ENCODE results near the gene CIC.

CIC gene

GRCh38 chr19:42251572-42252358 is 17.3 kb upstream of the CIC start:
- DNase-seq (ENCODE audit: low read depth in 2 of 2): no peak
- TF ChIP-seq, protein P1, sequence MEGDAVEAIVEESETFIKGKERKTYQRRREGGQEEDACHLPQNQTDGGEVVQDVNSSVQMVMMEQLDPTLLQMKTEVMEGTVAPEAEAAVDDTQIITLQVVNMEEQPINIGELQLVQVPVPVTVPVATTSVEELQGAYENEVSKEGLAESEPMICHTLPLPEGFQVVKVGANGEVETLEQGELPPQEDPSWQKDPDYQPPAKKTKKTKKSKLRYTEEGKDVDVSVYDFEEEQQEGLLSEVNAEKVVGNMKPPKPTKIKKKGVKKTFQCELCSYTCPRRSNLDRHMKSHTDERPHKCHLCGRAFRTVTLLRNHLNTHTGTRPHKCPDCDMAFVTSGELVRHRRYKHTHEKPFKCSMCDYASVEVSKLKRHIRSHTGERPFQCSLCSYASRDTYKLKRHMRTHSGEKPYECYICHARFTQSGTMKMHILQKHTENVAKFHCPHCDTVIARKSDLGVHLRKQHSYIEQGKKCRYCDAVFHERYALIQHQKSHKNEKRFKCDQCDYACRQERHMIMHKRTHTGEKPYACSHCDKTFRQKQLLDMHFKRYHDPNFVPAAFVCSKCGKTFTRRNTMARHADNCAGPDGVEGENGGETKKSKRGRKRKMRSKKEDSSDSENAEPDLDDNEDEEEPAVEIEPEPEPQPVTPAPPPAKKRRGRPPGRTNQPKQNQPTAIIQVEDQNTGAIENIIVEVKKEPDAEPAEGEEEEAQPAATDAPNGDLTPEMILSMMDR (IDR thresholded peaks at IDR 0.05; ENCODE audit: low read depth, low read length): no peak
- peak overlapping the region; percentile 82 to 96 for H3K4me3 ChIP-seq (replicated peaks in 1 of 2; ENCODE audit: low read depth in 2 of 2, low read length in 2 of 2)

DNA sequence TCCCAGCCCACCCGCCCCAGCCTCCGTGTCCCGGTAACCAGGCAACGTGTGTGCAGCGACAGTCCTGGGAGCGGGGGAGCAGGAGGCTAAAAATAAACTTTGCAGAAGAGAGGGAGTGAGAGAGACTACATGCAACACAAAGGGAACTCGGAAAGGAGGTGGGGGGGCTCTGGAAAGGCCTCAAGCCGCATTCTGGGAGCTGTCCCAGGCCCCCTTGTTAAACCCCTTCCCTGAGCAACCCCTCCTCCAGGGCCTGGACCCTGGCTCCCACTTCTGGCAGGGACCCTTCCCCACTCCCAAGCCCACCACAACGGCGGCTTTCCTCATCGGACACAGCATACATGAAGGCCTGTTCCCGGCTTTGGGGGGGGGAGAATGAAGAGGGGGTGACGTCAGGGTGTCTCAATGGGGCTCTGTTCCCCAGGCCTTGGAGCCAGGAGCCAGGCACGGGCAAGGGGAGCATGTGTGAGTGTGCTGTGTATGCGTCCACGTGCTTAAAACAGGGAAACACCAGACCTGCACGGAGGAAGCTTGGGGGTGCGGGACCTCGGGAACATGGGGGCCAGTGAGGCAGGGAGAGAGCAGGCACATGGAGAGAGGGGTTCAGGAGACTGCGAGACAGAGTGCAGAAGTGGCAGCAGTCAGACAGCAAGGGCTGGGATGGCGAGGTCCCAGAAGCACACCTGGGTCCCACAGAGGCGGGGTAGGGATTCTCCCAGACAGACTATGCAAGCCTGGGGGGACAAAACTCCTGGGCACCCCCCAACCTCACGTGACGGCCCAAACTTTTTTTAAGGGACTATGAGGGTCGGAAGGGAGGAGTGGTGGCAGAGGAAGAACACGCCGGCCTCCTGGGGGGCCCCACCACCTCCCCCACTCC is 16.4 kb upstream of the CIC start:
- peak; percentile 50 to 66 for DNase-seq (ENCODE audit: low read depth in 2 of 2)
- TF ChIP-seq, protein P1 (IDR thresholded peaks at IDR 0.05; ENCODE audit: low read depth, low read length): no peak
- peak overlapping the region; percentile 82 to 96 for H3K4me3 ChIP-seq (replicated peaks in 1 of 2; ENCODE audit: low read depth in 2 of 2, low read length in 2 of 2)

GRCh38 chr19:42253245-42254088 is 15.6 kb upstream of the CIC start:
- peak in 1 of 2 donors; percentile 56 for DNase-seq (ENCODE audit: low read depth in 2 of 2)
- peak overlapping the region; percentile 96 to 100 for H3K4me3 ChIP-seq (replicated peaks in 1 of 2; ENCODE audit: low read depth in 2 of 2, low read length in 2 of 2)
- TF ChIP-seq, protein P1 (IDR thresholded peaks at IDR 0.05; ENCODE audit: low read depth, low read length): no peak

- TF ChIP-seq, protein P1 (IDR thresholded peaks at IDR 0.05; ENCODE audit: low read depth, low read length): no peak
- H3K4me3 ChIP-seq (replicated peaks in 1 of 2; ENCODE audit: low read depth in 2 of 2, low read length in 2 of 2): peak overlapping the region; percentile 96 to 100
- DNase-seq (ENCODE audit: low read depth in 2 of 2): peak; percentile 58
Measured at GRCh38 chr19:42254089-42254849, 14.8 kb upstream of the CIC start.

DNA sequence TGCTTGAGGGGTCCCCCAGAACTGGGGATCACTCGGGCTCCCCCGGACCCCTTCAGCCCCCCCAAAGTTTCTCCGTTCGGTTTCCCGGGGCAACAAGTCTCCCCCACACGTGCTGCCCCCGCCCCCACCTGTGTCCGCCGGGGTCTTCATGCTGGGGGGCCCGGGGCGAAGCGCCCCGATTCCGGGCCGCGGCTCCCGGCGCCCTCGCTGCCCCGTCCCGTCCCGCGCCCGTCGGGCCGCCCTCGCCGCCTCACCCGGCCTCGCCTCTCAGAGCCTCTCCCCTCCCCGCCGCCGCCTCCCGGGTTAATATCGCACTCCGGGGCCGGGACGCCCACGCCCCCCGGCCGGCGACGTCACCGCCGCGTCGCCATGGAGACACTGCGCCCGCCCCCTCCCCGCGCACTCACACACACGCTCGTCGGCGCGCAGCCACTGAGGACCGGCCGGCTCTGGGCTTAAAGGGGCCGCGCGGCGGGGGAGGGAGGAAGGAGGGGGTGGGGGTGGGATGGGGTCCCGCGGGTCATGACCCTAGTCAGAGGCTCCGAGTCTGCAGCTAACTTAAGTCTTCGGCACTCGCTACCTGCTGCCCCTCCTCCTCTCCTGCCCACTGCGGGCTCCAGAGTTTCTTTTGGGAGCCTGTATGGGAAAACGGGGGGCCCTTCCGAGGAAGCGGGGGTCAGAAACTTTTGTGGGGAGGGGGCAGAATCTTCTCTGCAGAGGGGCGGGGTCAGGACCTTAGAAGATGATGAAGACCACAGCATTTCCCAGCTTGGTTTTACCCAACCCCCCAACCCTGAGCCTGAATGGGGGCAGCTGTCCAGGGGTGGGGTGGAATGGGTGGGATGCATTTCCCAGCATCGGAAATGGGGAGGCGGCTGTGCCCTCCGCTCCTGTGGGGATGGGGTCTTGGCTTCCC is 13.9 kb upstream of the CIC start, which contains the start of gene ERF:
ERF (minus strand) TSS at position 279 of the 916 bp plus-strand sequence; CDS start at position 150, 129 bp downstream.
- DNase-seq (ENCODE audit: low read depth in 2 of 2): peak; percentile 91 to 96
- peak within 1 kb of the TSS; percentile 96 to 100 for H3K4me3 ChIP-seq (replicated peaks in 1 of 2; ENCODE audit: low read depth in 2 of 2, low read length in 2 of 2)
- TF ChIP-seq, protein P1 (IDR thresholded peaks at IDR 0.05; ENCODE audit: low read depth, low read length): no peak
